PC-3 (cell line): Measurements from ENCODE around the gene BAG3. TPM values are rescaled to one million over a fixed set of nuclear protein-coding genes. Genes with fewer than 3 reads are reported as not detected.

Source experiments
- ATAC-seq: fragments of 200-7000 bp; cut with Tn5 transposase; 2 replicates; pipeline ENCODE4 v1.9.1; 2020; ENCODE audit warnings: mild to moderate bottlenecking, moderate library complexity
- BruUV-seq: library from RNA; stranded (reverse); fragments of 400-500 nt; replicated peaks from 2 replicates; lab custom pipeline; 2021; lab: Mats Ljungman, UMichigan
- CTCF ChIA-PET: fragments of 300-600 bp; sonication (Branson Sonifier 250); formaldehyde crosslinking; loops from one replicate; lab custom pipeline; 2022; ENCODE audit warnings: antibody characterized with exemption; lab: Charles Lee
- POLR2A ChIA-PET: fragments of 300-600 bp; sonication (Branson Sonifier 250); formaldehyde crosslinking; loops from one replicate; lab custom pipeline; 2022; ENCODE audit warnings: antibody characterized with exemption; ENCODE audit not compliant: unreplicated experiment; lab: Charles Lee
- DNase-seq: peaks from one replicate; pipeline ENCODE4 v3.0.0-alpha.2; 2015
- H2AFZ ChIP-seq: fragments of 300-600 bp; sonication (generic); 2 replicates; pipeline ENCODE4 v1.6.0; 2016; ENCODE audit warnings: antibody characterized with exemption, low read length
- H3F3A ChIP-seq: fragments of 300-600 bp; sonication (generic); one replicate; pipeline ENCODE4 v1.6.0; 2017; ENCODE audit warnings: antibody characterized with exemption, low read length, control low read depth, mild to moderate bottlenecking; ENCODE audit not compliant: unreplicated experiment
- H3K27ac ChIP-seq: fragments of 300-600 bp; sonication (generic); 2 replicates; pipeline ENCODE4 v1.5.1; 2016; ENCODE audit warnings: mild to moderate bottlenecking, low read length
- H3K27me3 ChIP-seq: fragments of 300-600 bp; sonication (generic); 2 replicates; pipeline ENCODE4 v1.6.1; 2016; ENCODE audit warnings: low read length, mixed read lengths
- H3K36me3 ChIP-seq: fragments of 300-600 bp; sonication (generic); 2 replicates; pipeline ENCODE4 v1.6.1; 2016; ENCODE audit warnings: low read depth, mixed run types, low read length, mixed read lengths
- H3K4me1 ChIP-seq: fragments of 300-600 bp; sonication (generic); 2 replicates; pipeline ENCODE4 v1.5.1; 2016; ENCODE audit warnings: low read length; ENCODE audit not compliant: insufficient read depth
- H3K4me2 ChIP-seq: fragments of 300-600 bp; sonication (generic); 2 replicates; pipeline ENCODE4 v1.6.0; 2016; ENCODE audit warnings: low read length
- H3K4me3 ChIP-seq: fragments of 300-600 bp; sonication (generic); 2 replicates; pipeline ENCODE4 v1.5.1; 2016; ENCODE audit warnings: mild to moderate bottlenecking, low read length, mixed read lengths
- H3K79me2 ChIP-seq: fragments of 300-600 bp; sonication (generic); 2 replicates; pipeline ENCODE4 v1.6.1; 2017; ENCODE audit warnings: low read length, mixed read lengths
- H3K9ac ChIP-seq: fragments of 300-600 bp; sonication (generic); 2 replicates; pipeline ENCODE4 v1.6.0; 2016; ENCODE audit warnings: mild to moderate bottlenecking, low read length
- H3K9me2 ChIP-seq: fragments of 300-600 bp; sonication (generic); replicated peaks from 2 replicates; pipeline ENCODE4 v1.6.1; 2016; ENCODE audit warnings: mixed run types, low read length, mixed read lengths
- H3K9me3 ChIP-seq: fragments of 300-600 bp; sonication (generic); 2 replicates; pipeline ENCODE4 v1.6.1; 2016; ENCODE audit warnings: low read length, mixed read lengths
- H4K20me1 ChIP-seq: fragments of 300-600 bp; sonication (generic); 2 replicates; pipeline ENCODE4 v1.6.1; 2016; ENCODE audit warnings: low read length, mixed read lengths
- EZH2 ChIP-seq: fragments of 300-600 bp; sonication (generic); IDR thresholded peaks from one replicate; pipeline ENCODE4 v1.6.1; 2017; ENCODE audit warnings: antibody characterized with exemption, mild to moderate bottlenecking, low read length; ENCODE audit not compliant: unreplicated experiment
- EZH2phosphoT487 ChIP-seq: fragments of 300-600 bp; sonication (generic); IDR thresholded peaks from 2 replicates; pipeline ENCODE4 v1.6.1; 2018; ENCODE audit warnings: mild to moderate bottlenecking, antibody characterized with exemption, low read length, borderline replicate concordance
- intact Hi-C: fragments of 100-400 bp; cut with micrococcal nuclease; formaldehyde crosslinking; loops from 2 replicates; pipeline ENCODE4 v1.9.0; 2023
- total RNA-seq: library from RNA; depleted of rRNA; stranded (reverse); fragments of >200 nt; gene quantifications from 2 replicates; pipeline ENCODE4 v1.2.3, GENCODE V29; 2014
- TF ChIP-seq, protein P1 (sequence below): fragments of 300-600 bp; sonication (generic); conservative IDR thresholded peaks from 2 replicates; pipeline ENCODE4 v1.5.1; 2017; ENCODE audit warnings: antibody characterized with exemption, low read depth, mild to moderate bottlenecking, low read length

The BAG3 gene
- total RNA-seq, 1 experiment from 2014 or later = 47.1 TPM

DNA sequence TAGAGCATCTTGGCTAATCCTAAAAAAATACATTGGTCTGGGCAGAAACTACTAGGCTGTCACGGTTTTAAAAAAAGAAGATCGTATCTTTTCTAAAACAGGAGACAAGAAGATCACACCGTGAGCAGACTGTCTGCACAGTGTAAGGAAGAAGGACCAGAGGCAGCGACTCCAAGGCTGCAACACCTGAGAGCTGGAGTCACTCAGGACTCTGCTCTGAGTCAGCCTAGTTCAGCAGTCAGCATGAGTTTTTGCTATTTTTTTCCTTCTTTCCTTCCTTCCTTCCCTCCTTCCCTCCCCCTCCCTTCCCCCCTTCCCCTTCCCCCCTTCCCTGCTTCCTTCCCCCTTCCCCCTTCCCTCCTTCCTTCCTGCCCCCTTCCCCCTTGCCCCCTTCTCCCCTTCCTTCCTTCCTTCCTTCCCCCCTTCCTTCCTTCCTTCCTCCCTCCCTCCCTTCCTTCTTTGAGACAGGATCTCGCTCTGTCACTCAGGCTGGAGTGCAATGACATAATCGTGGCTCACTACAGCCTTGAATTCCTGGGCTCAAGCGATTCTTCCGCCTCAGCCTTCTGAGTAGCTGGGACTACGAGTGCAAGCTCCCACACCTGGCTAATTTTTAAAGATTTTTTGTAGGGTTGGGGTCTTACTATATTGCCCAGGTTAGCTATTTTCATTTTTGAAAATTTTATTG is 24.4 kb downstream of the BAG3 start:
- H3K9ac ChIP-seq = peak overlapping the region; percentile 71
- POLR2A ChIA-PET = interaction anchor here (0.5 to 0.9 kb wide), 4 partner anchors 18 to 196 kb away, joined by 3 to 5 read pairs (median 4); partner anchors contain the start of genes BAG3 and TIAL1
- intact Hi-C loops = no loop called here
- H3K79me2 ChIP-seq = peaks cover 64% of the 10 kb centered on the region
- TF ChIP-seq, protein P1, sequence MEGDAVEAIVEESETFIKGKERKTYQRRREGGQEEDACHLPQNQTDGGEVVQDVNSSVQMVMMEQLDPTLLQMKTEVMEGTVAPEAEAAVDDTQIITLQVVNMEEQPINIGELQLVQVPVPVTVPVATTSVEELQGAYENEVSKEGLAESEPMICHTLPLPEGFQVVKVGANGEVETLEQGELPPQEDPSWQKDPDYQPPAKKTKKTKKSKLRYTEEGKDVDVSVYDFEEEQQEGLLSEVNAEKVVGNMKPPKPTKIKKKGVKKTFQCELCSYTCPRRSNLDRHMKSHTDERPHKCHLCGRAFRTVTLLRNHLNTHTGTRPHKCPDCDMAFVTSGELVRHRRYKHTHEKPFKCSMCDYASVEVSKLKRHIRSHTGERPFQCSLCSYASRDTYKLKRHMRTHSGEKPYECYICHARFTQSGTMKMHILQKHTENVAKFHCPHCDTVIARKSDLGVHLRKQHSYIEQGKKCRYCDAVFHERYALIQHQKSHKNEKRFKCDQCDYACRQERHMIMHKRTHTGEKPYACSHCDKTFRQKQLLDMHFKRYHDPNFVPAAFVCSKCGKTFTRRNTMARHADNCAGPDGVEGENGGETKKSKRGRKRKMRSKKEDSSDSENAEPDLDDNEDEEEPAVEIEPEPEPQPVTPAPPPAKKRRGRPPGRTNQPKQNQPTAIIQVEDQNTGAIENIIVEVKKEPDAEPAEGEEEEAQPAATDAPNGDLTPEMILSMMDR = no peak
- no peak for TF ChIP-seq EZH2phosphoT487
- TF ChIP-seq EZH2 = no peak
- no peaks in the 10 kb centered on the region for H3K27me3 ChIP-seq
- H3K4me2 ChIP-seq = peak overlapping the region; percentile 69
- CTCF ChIA-PET = no interaction called here
- DNase-seq = peak; percentile 74
- no peaks in the 10 kb centered on the region for H3K9me3 ChIP-seq
- H3K36me3 ChIP-seq = peaks cover 57% of the 10 kb centered on the region
- BruUV-seq = no TSS peak
- H3F3A ChIP-seq = peaks cover under 1% of the 10 kb centered on the region
- H3K4me1 ChIP-seq = peaks cover 77% of the 10 kb centered on the region
- H3K9me2 ChIP-seq = no peaks in the 10 kb centered on the region
- peak; percentile 65 for ATAC-seq
- no peak overlapping the region for H2AFZ ChIP-seq
- H3K4me3 ChIP-seq = no peak overlapping the region
- peak overlapping the region; percentile 100 for H3K27ac ChIP-seq
- H4K20me1 ChIP-seq = no peaks in the 10 kb centered on the region

DNA sequence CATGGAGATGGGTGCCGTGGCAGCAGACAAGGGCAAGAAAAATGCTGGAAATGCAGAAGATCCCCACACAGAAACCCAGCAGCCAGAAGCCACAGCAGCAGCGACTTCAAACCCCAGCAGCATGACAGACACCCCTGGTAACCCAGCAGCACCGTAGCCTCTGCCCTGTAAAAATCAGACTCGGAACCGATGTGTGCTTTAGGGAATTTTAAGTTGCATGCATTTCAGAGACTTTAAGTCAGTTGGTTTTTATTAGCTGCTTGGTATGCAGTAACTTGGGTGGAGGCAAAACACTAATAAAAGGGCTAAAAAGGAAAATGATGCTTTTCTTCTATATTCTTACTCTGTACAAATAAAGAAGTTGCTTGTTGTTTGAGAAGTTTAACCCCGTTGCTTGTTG is 25.9 kb downstream of the BAG3 start:
- Histone ChIP-seq H3K4me3 (no peak overlapping the region), H3K9me2 (no peaks in the 10 kb centered on the region), H3F3A (peaks cover 8% of the 10 kb centered on the region), H3K9me3 (no peaks in the 10 kb centered on the region), H3K4me1 (peaks cover 81% of the 10 kb centered on the region), H3K9ac (no peak overlapping the region), H3K27me3 (no peaks in the 10 kb centered on the region), H4K20me1 (no peaks in the 10 kb centered on the region), H3K4me2 (no peak overlapping the region; the same call in 1 of the 2 replicates), H3K79me2 (peaks cover 49% of the 10 kb centered on the region), H2AFZ (no peak overlapping the region), H3K36me3 (peaks cover 47% of the 10 kb centered on the region), H3K27ac (peak overlapping the region; percentile 100)
- BruUV-seq = TSS peak; percentile 27
- ChIA-PET POLR2A (no interaction called here), CTCF (no interaction called here)
- intact Hi-C loops = no loop called here
- DNase-seq (no peak), ATAC-seq (no peak)
- no peak for TF ChIP-seq EZH2phosphoT487

DNA sequence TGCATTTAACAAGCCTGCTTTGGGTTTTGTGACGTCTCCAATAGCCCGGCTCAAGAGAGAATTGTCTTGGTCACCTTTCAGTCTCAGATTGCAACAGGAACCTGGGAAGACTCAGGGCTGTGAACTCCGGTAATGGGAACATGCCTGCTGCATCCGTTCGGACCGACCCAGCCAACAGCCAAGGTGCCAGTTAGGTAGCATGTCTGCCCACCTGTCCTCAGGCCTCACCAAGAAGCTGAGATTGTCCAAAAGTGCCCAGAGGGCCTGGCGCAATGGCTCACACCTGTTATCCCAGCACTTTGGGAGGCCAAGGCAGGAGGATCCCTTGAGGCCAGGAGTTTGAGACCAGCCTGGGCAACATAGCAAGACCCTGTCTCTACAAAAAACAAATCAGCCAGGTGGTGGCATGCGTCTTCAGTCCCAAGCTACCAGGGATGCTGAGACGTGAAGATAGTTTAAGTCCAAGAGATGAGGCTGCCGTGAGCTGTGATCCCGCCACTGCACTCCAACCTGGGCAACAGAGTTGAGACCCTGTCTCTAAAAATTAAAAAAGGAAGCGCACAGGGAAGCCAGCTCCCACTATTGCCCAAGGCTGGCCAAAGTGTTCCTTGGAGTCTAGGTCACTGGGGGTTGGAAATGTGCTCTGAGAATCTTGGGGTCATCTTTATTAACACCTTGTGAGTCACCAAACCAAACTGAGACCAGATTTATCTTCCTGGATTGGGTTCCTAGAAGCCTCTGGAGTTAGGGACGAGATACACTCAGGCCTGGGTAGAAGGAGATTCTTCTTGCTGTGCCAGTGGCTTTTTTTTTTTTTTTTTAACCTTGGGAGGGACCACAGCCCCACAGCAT is 26.9 kb downstream of the BAG3 start:
- no peak overlapping the region for H2AFZ ChIP-seq
- peaks cover 39% of the 10 kb centered on the region for H3K79me2 ChIP-seq
- BruUV-seq = no TSS peak
- H3K4me1 ChIP-seq = peaks cover 86% of the 10 kb centered on the region
- H3K36me3 ChIP-seq = peaks cover 37% of the 10 kb centered on the region
- intact Hi-C loops = no loop called here
- peak; percentile 30 for DNase-seq
- TF ChIP-seq EZH2phosphoT487 (no peak), EZH2 (no peak)
- TF ChIP-seq, protein P1 = no peak
- POLR2A ChIA-PET = no interaction called here
- H3K27me3 ChIP-seq = no peaks in the 10 kb centered on the region
- no peaks in the 10 kb centered on the region for H3K9me3 ChIP-seq
- CTCF ChIA-PET = no interaction called here
- no peak overlapping the region for H3K4me2 ChIP-seq
- H4K20me1 ChIP-seq = no peaks in the 10 kb centered on the region
- H3K9me2 ChIP-seq = no peaks in the 10 kb centered on the region
- peak overlapping the region; percentile 97 for H3K9ac ChIP-seq
- H3K4me3 ChIP-seq = no peak overlapping the region
- ATAC-seq = no peak
- peaks cover 8% of the 10 kb centered on the region for H3F3A ChIP-seq
- peak overlapping the region; percentile 100 for H3K27ac ChIP-seq
